Heart left ventricle (tissue), 16 donors: ENCODE data around the gene SCN8A. TPM values are rescaled to one million over a fixed set of nuclear protein-coding genes. Genes with fewer than 3 reads are reported as not detected.
A peak's percentile ranks its signal among the peaks of the same experiment; 100 is the strongest.

Source experiments
- ATAC-seq, 4 donors: fragments of 200-7000 bp; cut with Tn5 transposase; one replicate each; pipeline ENCODE4 v1.9.1; 2020 to 2022; ENCODE audit warnings: moderate library complexity in 4 of 4, mild to moderate bottlenecking in 3 of 4, moderate number of reproducible peaks in 1 of 4
- DNase-seq, 5 donors: peaks; one replicate each; pipeline ENCODE4 v3.0.0-alpha.2; 2020
- H3K27ac ChIP-seq, 12 donors: fragments of 200-600 bp; sonication (generic) in 4 of 12; one replicate each; pipeline versions ENCODE4 v1.5.0 to v1.8.0; 2016 to 2022; ENCODE audit warnings: mild to moderate bottlenecking in 2 of 12
- H3K27me3 ChIP-seq, 9 donors: fragments of 200-600 bp; sonication (generic) in 2 of 9; one replicate each; pipeline versions ENCODE4 v1.5.1 to v1.8.0; 2016 to 2022; ENCODE audit warnings: mild to moderate bottlenecking in 3 of 9
- H3K36me3 ChIP-seq, 9 donors: fragments of 200-600 bp; sonication (generic) in 2 of 9; one replicate each; pipeline versions ENCODE4 v1.5.0 to v1.8.0; 2018 to 2022; ENCODE audit warnings: mild to moderate bottlenecking in 2 of 9
- H3K4me1 ChIP-seq, 12 donors: fragments of 200-600 bp; sonication (generic) in 4 of 12; one replicate each; pipeline versions ENCODE4 v1.5.0 to v1.8.0; 2016 to 2022; ENCODE audit warnings: mild to moderate bottlenecking in 3 of 12
- H3K4me3 ChIP-seq, 12 donors: fragments of 200-600 bp; sonication (generic) in 4 of 12; one replicate each; pipeline versions ENCODE4 v1.5.0 to v1.8.0; 2017 to 2022; ENCODE audit warnings: mild to moderate bottlenecking in 9 of 12, moderate library complexity in 4 of 12
- H3K9me3 ChIP-seq, 12 donors: fragments of 200-600 bp; sonication (generic) in 4 of 12; one replicate each; pipeline versions ENCODE4 v1.5.0 to v1.8.0; 2016 to 2022; ENCODE audit warnings: mild to moderate bottlenecking in 1 of 12
- CTCF ChIP-seq, 12 donors: fragments of 200-600 bp; sonication (generic) in 4 of 12; IDR thresholded peaks; one replicate each; pipeline versions ENCODE4 v1.5.0 to v1.8.0; 2018 to 2022; ENCODE audit warnings: antibody characterized with exemption in 12 of 12, mild to moderate bottlenecking in 5 of 12
- POLR2A ChIP-seq, 2 donors: fragments of 450-650 bp; IDR thresholded peaks; one replicate each; pipeline ENCODE4 v1.6.1; 2017; ENCODE audit warnings: antibody characterized with exemption in 2 of 2, mild to moderate bottlenecking in 2 of 2, moderate library complexity in 2 of 2
- WGBS, 4 donors: extraction: QIAGEN DNeasy Blood & Tissue Kit in 2 of 4; methylation state at CpG; one replicate each; pipeline versions ENCODE4 v1.1.5 to v1.1.7; 2013 to 2018; 5-methylcytosine and 5-hydroxymethylcytosine counted together
- intact Hi-C, 10 donors: fragments of 100-400 bp; cut with DNase I; formaldehyde crosslinking; loops; one replicate each; pipeline versions ENCODE4 v1.11.1 to v1.14.2; 2022
- polyA plus RNA-seq, 2 donors: library from polyadenylated mRNA; stranded (reverse); fragments of 200-250 nt; gene quantifications; one replicate each; pipeline ENCODE4 v1.2.3, GENCODE V29; 2013
- total RNA-seq, 9 donors: library from RNA; depleted of rRNA in 2 of 9; stranded (reverse); fragments of >200 nt in 2 of 9; fragmentation: NEBNext Ultra II Directional in 3 of 9; extraction: Animal tissue kit (Norgen Biotek cat#: 25700) in 3 of 9; gene quantifications; one replicate each; pipeline versions ENCODE4 v1.1.0 to v1.2.4, GENCODE V29; 2016 to 2023
- donor health status: ischemic (EF 13 %, LVEDD 7.1; RV severe dilation, severe dysfunction).
- donor health status: healthy with polysubstance abuse.
- donor health status: DM: no; HTN: yes; CAD: no.
- donor health status: DM: no; HTN: no; CAD: no.
- donor health status: ischemic (EF 25% LVEDD 6.9; RV normal size, moderate dysfunction).
- donor health status: ischemic (EF 25% LVEDD 5.7; RV mildly dilated, moderate dysfunction).
- donor health status: healthy.
- donor health status: DM: yes; HTN: yes; CAD: no.
- donor health status: ischemic (EF 35%, LVEDD 5.7; RV mildly dilated, moderate dysfunction).
- donor health status: nonischemic (EF 11% LVEDD 7.7; RV severe dilation, severe dysfunction).
- donor health status: DM: yes; HTN: yes; CAD: no.
- donor health status: PGD.
- donor health status: ischemic (EF 29% LVEDD 5.4; RV normal size, mild dysfunction).
- donor health status: nonischemic (EF 23%, LVEDD 6.1; RV moderate dilation, normal function).

SCN8A gene
- total and polyA plus RNA-seq, 11 donors, result 0.17 to 0.97 (median 0.32) TPM

- intact Hi-C loops, result no loop called here
- Histone ChIP-seq H3K27ac (no peak overlapping the region), H3K9me3 (no peaks in the 10 kb centered on the region), H3K4me1 (peaks cover 0 to 31% (median 14%) of the 10 kb centered on the region in 12 donors), H3K27me3 (peaks cover 0 to 11% (median 0%) of the 10 kb centered on the region in 9 donors), H3K4me3 (no peak overlapping the region), H3K36me3 (no peaks in the 10 kb centered on the region)
- no peak for TF ChIP-seq CTCF (IDR thresholded peaks at IDR 0.05)
- no peak for TF ChIP-seq POLR2A (IDR thresholded peaks at IDR 0.05)
- DNase-seq (no peak), ATAC-seq (no peak)
- WGBS, 4 donors, result 85 to 98% (median 93%) methylated on average over 4 of the region's 4 CpGs
These were observed 247.0 kb downstream of the SCN8A start for GRCh38 chr12:51838036-51838435.

GRCh38 chr12:51838762-51839161 lies 247.7 kb downstream of the SCN8A start:
- peaks cover 0 to 26% (median 13%) of the 10 kb centered on the region in 12 donors for H3K4me1 ChIP-seq
- intact Hi-C loops, result no loop called here
- no peak overlapping the region for H3K4me3 ChIP-seq
- H3K27ac ChIP-seq, result no peak overlapping the region
- H3K9me3 ChIP-seq, result no peaks in the 10 kb centered on the region
- peak in 1 of 5 donors; percentile 45 for DNase-seq
- 27 to 41% (median 36%) methylated on average over 2 to 4 of the region's 4 CpGs for WGBS, 4 donors
- peaks cover 0 to 10% (median 0%) of the 10 kb centered on the region in 9 donors for H3K27me3 ChIP-seq
- peak in 1 of 4 donors; percentile 63 for ATAC-seq
- no peaks in the 10 kb centered on the region for H3K36me3 ChIP-seq
- TF ChIP-seq CTCF (IDR thresholded peaks at IDR 0.05) (no peak), POLR2A (IDR thresholded peaks at IDR 0.05) (no peak)

GRCh38 chr12:51839310-51839947 lies 248.4 kb downstream of the SCN8A start:
- H3K27me3 ChIP-seq, result peaks cover 0 to 14% (median 0%) of the 10 kb centered on the region in 9 donors
- H3K27ac ChIP-seq, result no peak overlapping the region
- DNase-seq (no peak), ATAC-seq (peak; percentile 21 to 73 (median 63))
- no peaks in the 10 kb centered on the region for H3K9me3 ChIP-seq
- no peaks in the 10 kb centered on the region for H3K36me3 ChIP-seq
- intact Hi-C loops, result no loop called here
- 58 to 63% (median 61%) methylated on average over 5 of the region's 5 CpGs for WGBS, 4 donors
- TF ChIP-seq CTCF (IDR thresholded peaks at IDR 0.05) (no peak), POLR2A (IDR thresholded peaks at IDR 0.05) (no peak)
- H3K4me3 ChIP-seq, result no peak overlapping the region
- peaks cover 0 to 24% (median 13%) of the 10 kb centered on the region in 12 donors for H3K4me1 ChIP-seq

GRCh38 chr12:51840966-51841365 lies 249.9 kb downstream of the SCN8A start:
- H3K4me1 ChIP-seq, result peaks cover 0 to 21% (median 13%) of the 10 kb centered on the region in 12 donors
- DNase-seq (no peak), ATAC-seq (no peak)
- TF ChIP-seq POLR2A (IDR thresholded peaks at IDR 0.05) (no peak), CTCF (IDR thresholded peaks at IDR 0.05) (no peak)
- WGBS, 4 donors, result 95 to 100% (median 98%) methylated on average over 3 to 6 of the region's 6 CpGs
- H3K4me3 ChIP-seq, result no peak overlapping the region
- no peaks in the 10 kb centered on the region for H3K36me3 ChIP-seq
- peaks cover 0 to 29% (median 8%) of the 10 kb centered on the region in 9 donors for H3K27me3 ChIP-seq
- H3K27ac ChIP-seq, result no peak overlapping the region
- no peaks in the 10 kb centered on the region for H3K9me3 ChIP-seq
- intact Hi-C loops, result no loop called here
